DOHH2 (cell line): ENCODE data around the gene ITGA2B.

Source experiments
- H3F3A ChIP-seq: fragments of 200-600 bp; sonication (generic), shearing (Covaris generic); 2 replicates; pipeline ENCODE4 v1.6.0; 2016; ENCODE audit warnings: antibody characterized with exemption, mild to moderate bottlenecking; ENCODE audit not compliant: control insufficient read depth, insufficient read depth
- H3K27ac ChIP-seq: fragments of 200-600 bp; sonication (generic); 2 replicates; pipeline ENCODE4 v1.5.1; 2014; ENCODE audit warnings: low read depth, mild to moderate bottlenecking, low read length, moderate library complexity
- H3K27me3 ChIP-seq: fragments of 200-600 bp; sonication (generic); 2 replicates; pipeline ENCODE4 v1.6.1; 2014; ENCODE audit warnings: mild to moderate bottlenecking, low read length, mixed read lengths; ENCODE audit not compliant: control insufficient read depth
- H3K36me3 ChIP-seq: fragments of 200-600 bp; sonication (generic); 2 replicates; pipeline ENCODE4 v1.6.1; 2014; ENCODE audit warnings: mild to moderate bottlenecking, low read length, moderate library complexity, mixed read lengths; ENCODE audit not compliant: control insufficient read depth
- H3K4me1 ChIP-seq: fragments of 200-600 bp; sonication (generic); 2 replicates; pipeline ENCODE4 v1.6.1; 2014; ENCODE audit warnings: mild to moderate bottlenecking, low read length, mixed read lengths; ENCODE audit not compliant: control insufficient read depth
- H3K4me2 ChIP-seq: fragments of 200-600 bp; sonication (generic); 2 replicates; pipeline ENCODE4 v1.6.0; 2014; ENCODE audit warnings: mild to moderate bottlenecking, low read length, moderate library complexity
- H3K4me3 ChIP-seq: fragments of 200-600 bp; sonication (generic); 2 replicates; pipeline ENCODE4 v1.5.1; 2014; ENCODE audit warnings: mild to moderate bottlenecking, low read length, mixed read lengths
- H3K79me2 ChIP-seq: fragments of 200-600 bp; sonication (generic); 2 replicates; pipeline ENCODE4 v1.6.1; 2014; ENCODE audit warnings: mild to moderate bottlenecking, low read length, mixed read lengths; ENCODE audit not compliant: control insufficient read depth
- H3K9me2 ChIP-seq: fragments of 200-600 bp; sonication (generic); replicated peaks from 2 replicates; pipeline ENCODE4 v1.6.1; 2014; ENCODE audit warnings: mild to moderate bottlenecking, low read length, mixed read lengths; ENCODE audit not compliant: control insufficient read depth
- H3K9me3 ChIP-seq: fragments of 200-600 bp; sonication (generic); 2 replicates; pipeline ENCODE4 v1.6.1; 2014; ENCODE audit warnings: antibody characterized with exemption, low read length, mixed read lengths; ENCODE audit not compliant: control insufficient read depth, insufficient read depth
- H4K20me1 ChIP-seq: fragments of 200-600 bp; sonication (generic); 2 replicates; pipeline ENCODE4 v1.6.0; 2014; ENCODE audit warnings: low read depth, mild to moderate bottlenecking, antibody characterized with exemption, low read length, moderate library complexity; ENCODE audit not compliant: control insufficient read depth, insufficient read depth
- CTCF ChIP-seq: fragments of 200-600 bp; sonication (generic); IDR thresholded peaks from one replicate; pipeline ENCODE4 v1.5.1; 2014; ENCODE audit warnings: antibody characterized with exemption, mild to moderate bottlenecking, low read depth, low read length; ENCODE audit not compliant: poor library complexity, severe bottlenecking
- EZH2phosphoT487 ChIP-seq: fragments of 200-600 bp; sonication (generic); IDR thresholded peaks from 2 replicates; pipeline ENCODE4 v1.6.1; 2017; ENCODE audit warnings: borderline replicate concordance, mild to moderate bottlenecking, antibody characterized with exemption, low read length, moderate library complexity, mixed read lengths

Gene ITGA2B

GRCh38 chr17:44417553-44417952 lies 28.1 kb upstream of the ITGA2B start:
- H3K9me3 ChIP-seq, result no peaks in the 10 kb centered on the region
- H3K27ac ChIP-seq, result no peak overlapping the region
- no peaks in the 10 kb centered on the region for H3F3A ChIP-seq
- H3K27me3 ChIP-seq, result no peaks in the 10 kb centered on the region
- H3K9me2 ChIP-seq, result no peaks in the 10 kb centered on the region
- H3K4me2 ChIP-seq, result no peak overlapping the region
- H4K20me1 ChIP-seq, result no peaks in the 10 kb centered on the region
- no peak overlapping the region for H3K4me3 ChIP-seq
- peaks cover 4% of the 10 kb centered on the region; the same call in 1 of the 2 replicates for H3K4me1 ChIP-seq
- H3K36me3 ChIP-seq, result peaks cover 32% of the 10 kb centered on the region
- H3K79me2 ChIP-seq, result no peaks in the 10 kb centered on the region
- TF ChIP-seq CTCF (no peak), EZH2phosphoT487 (no peak)

GRCh38 chr17:44416558-44417289 lies 27.3 kb upstream of the ITGA2B start:
- TF ChIP-seq EZH2phosphoT487 (no peak), CTCF (no peak)
- H3K9me3 ChIP-seq, result no peaks in the 10 kb centered on the region
- H3K36me3 ChIP-seq, result peaks cover 29% of the 10 kb centered on the region
- H3F3A ChIP-seq, result no peaks in the 10 kb centered on the region
- no peak overlapping the region for H3K27ac ChIP-seq
- no peaks in the 10 kb centered on the region for H4K20me1 ChIP-seq
- no peaks in the 10 kb centered on the region for H3K27me3 ChIP-seq
- no peaks in the 10 kb centered on the region for H3K79me2 ChIP-seq
- no peak overlapping the region for H3K4me2 ChIP-seq
- H3K4me3 ChIP-seq, result no peak overlapping the region
- peaks cover 4% of the 10 kb centered on the region; the same call in 1 of the 2 replicates for H3K4me1 ChIP-seq
- no peaks in the 10 kb centered on the region for H3K9me2 ChIP-seq

- Histone ChIP-seq H3K27ac (no peak overlapping the region), H3F3A (no peaks in the 10 kb centered on the region), H3K4me2 (no peak overlapping the region), H3K4me1 (peaks cover 4% of the 10 kb centered on the region; the same call in 1 of the 2 replicates), H3K4me3 (no peak overlapping the region), H3K36me3 (peaks cover 25% of the 10 kb centered on the region), H4K20me1 (no peaks in the 10 kb centered on the region), H3K79me2 (no peaks in the 10 kb centered on the region), H3K27me3 (no peaks in the 10 kb centered on the region), H3K9me3 (no peaks in the 10 kb centered on the region), H3K9me2 (no peaks in the 10 kb centered on the region)
- TF ChIP-seq CTCF (no peak), EZH2phosphoT487 (no peak)
Measured at GRCh38 chr17:44414394-44415155, 25.1 kb upstream of the ITGA2B start.
